CD4-positive, CD25-positive, alpha-beta regulatory T cell (primary cell): ENCODE data around the gene XKR3. TPM values are rescaled to one million over a fixed set of nuclear protein-coding genes. Genes with fewer than 3 reads are reported as not detected.
"Not testable (repeated sequence)": the region's sequence is repeated elsewhere in the genome, so short reads cannot be mapped to it uniquely, and the experiment has no call there.

Experiments
- ATAC-seq, 2 donors: fragments of 150-1000 bp; cut with Tn5 transposase; one replicate each; pipeline ENCODE4 v1.10.0; 2021; ENCODE audit warnings: low read depth in 2 of 2, moderate number of reproducible peaks in 2 of 2, moderate library complexity in 1 of 2
- DNase-seq, 3 donors: peaks; one replicate each; pipeline versions ENCODE4 v3.0.0 to v3.0.0-alpha.2; 2012 to 2022; ENCODE audit warnings: mixed read lengths in 1 of 3
- H3K27ac ChIP-seq: one replicate; pipeline ENCODE4 v1.7.0; 2013; ENCODE audit warnings: mild to moderate bottlenecking, low read length; ENCODE audit not compliant: insufficient read depth, poor library complexity, severe bottlenecking
- H3K27me3 ChIP-seq: one replicate; pipeline ENCODE4 v1.7.0; 2013; ENCODE audit warnings: low read length; ENCODE audit not compliant: control insufficient read depth, insufficient read depth
- H3K36me3 ChIP-seq: one replicate; pipeline ENCODE4 v1.7.0; 2013; ENCODE audit warnings: mild to moderate bottlenecking, low read length, moderate library complexity; ENCODE audit not compliant: control insufficient read depth, insufficient read depth
- H3K4me1 ChIP-seq: 2 replicates; pipeline ENCODE4 v1.7.0; 2013; ENCODE audit warnings: mild to moderate bottlenecking, low read length; ENCODE audit not compliant: insufficient read depth, control insufficient read depth, poor library complexity, severe bottlenecking
- H3K4me3 ChIP-seq: one replicate; pipeline ENCODE4 v1.7.0; 2013; ENCODE audit warnings: low read depth, mild to moderate bottlenecking, low read length, moderate library complexity
- H3K9me3 ChIP-seq, 2 experiments: 1 replicate in 1 of 2; 2 replicates in 1 of 2; pipeline ENCODE4 v1.7.0; 2013; ENCODE audit warnings: low read length in 2 of 2, mild to moderate bottlenecking in 1 of 2, moderate library complexity in 1 of 2; ENCODE audit not compliant: control insufficient read depth in 2 of 2
- H3K27ac Mint-ChIP-seq, 3 donors: one replicate each; pipeline ENCODE4 v1.8.0; 2020 to 2022; ENCODE audit warnings: mild to moderate bottlenecking in 3 of 3, mixed read lengths in 3 of 3, moderate library complexity in 2 of 3
- H3K27me3 Mint-ChIP-seq: one replicate; pipeline ENCODE4 v1.8.0; 2022; ENCODE audit warnings: mild to moderate bottlenecking, mixed read lengths
- H3K36me3 Mint-ChIP-seq: one replicate; pipeline ENCODE4 v1.8.0; 2020; ENCODE audit warnings: mixed read lengths
- H3K4me1 Mint-ChIP-seq, 4 donors: one replicate each; pipeline ENCODE4 v1.8.0; 2020 to 2022; ENCODE audit warnings: mixed read lengths in 4 of 4, mild to moderate bottlenecking in 1 of 4
- H3K4me3 Mint-ChIP-seq, 4 donors: one replicate each; pipeline ENCODE4 v1.8.0; 2020 to 2022; ENCODE audit warnings: mild to moderate bottlenecking in 4 of 4, mixed read lengths in 4 of 4, moderate library complexity in 3 of 4
- H3K9me3 Mint-ChIP-seq, 7 donors: one replicate each; pipeline ENCODE4 v1.8.0; 2020 to 2022; ENCODE audit warnings: mixed read lengths in 7 of 7, mild to moderate bottlenecking in 3 of 7, moderate library complexity in 2 of 7
- polyA plus RNA-seq, 4 donors: library from polyadenylated mRNA; unstranded; fragments of 300-500 nt; fragmentation: Illumina TruSeq; gene quantifications; one replicate each; pipeline ENCODE4 v1.2.3, GENCODE V29; 2021
- total RNA-seq: library from RNA; stranded (reverse); gene quantifications from one replicate; pipeline ENCODE4 v1.2.3, GENCODE V29; 2022

Gene XKR3
- total and polyA plus RNA-seq, 5 donors from 2014 or later: not detected

DNA sequence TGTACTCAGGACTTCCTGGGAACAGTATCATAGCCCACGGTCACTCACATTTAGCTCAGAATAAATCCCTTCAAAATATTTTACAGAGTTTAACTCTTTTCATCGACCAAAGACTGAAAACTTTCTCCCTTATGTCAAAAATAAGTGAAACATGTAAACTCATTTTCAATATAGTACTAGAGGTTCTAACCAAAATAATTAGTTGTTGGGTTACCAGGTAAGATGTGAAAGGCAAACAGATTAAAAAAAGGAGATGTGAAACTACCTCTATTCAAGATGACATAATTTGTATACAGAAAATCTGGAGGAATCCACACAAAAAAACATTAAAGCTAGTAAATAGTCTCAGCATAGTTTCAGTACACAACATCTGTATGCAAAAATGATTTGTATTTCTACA, 20.3 kb downstream of the XKR3 start:
- no peak for DNase-seq
- H3K9me3 ChIP-seq: no peaks in the 10 kb centered on the region

DNA sequence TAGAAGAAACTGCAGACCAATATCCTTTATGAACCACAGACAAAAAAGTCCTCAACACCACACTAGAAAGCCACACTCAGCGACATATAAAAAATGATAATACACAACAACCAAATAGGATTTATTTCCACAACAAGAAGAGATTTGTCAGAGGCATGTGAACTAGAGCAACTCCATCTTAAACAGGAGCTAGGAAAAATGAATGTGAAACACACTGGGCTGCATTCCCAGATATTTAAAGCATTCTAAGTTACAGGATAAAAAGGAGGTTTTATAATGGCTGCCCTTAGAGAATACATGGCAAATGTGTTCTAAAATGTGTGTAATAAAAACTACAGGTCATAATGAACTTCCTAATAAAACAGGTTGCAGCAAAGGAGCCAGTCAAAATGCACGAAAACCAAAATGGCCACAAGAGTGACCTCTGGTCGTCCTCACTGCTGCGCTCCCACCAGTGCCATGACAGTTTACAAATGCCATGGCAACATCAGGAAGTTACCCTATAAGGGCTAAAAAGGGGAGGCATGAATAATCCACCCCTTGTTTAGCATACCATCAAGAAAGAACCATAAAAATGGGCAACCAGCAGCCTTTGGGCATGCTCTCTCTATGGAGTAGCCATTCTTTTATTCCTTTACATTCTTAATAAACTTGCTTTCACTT, 21.8 kb downstream of the XKR3 start:
- no peak overlapping the region for H3K27ac ChIP-seq
- Mint-ChIP-seq H3K27ac (no peak overlapping the region), H3K4me3 (no peak overlapping the region), H3K4me1 (no peaks in the 10 kb centered on the region), H3K27me3 (no peaks in the 10 kb centered on the region), H3K36me3 (no peaks in the 10 kb centered on the region), H3K9me3 (peaks cover 0 to 5% (median 0%) of the 10 kb centered on the region in 7 donors)
- no peak overlapping the region for H3K4me3 ChIP-seq
- H3K27me3 ChIP-seq: no peaks in the 10 kb centered on the region
- H3K9me3 ChIP-seq: no peaks in the 10 kb centered on the region
- H3K36me3 ChIP-seq: no peaks in the 10 kb centered on the region
- DNase-seq (no peak), ATAC-seq (no peak)
- H3K4me1 ChIP-seq: no peaks in the 10 kb centered on the region

More for the DNA sequence above, 20.3 kb downstream of the XKR3 start:
- Histone ChIP-seq H3K4me3 (no peak overlapping the region), H3K36me3 (no peaks in the 10 kb centered on the region), H3K27me3 (no peaks in the 10 kb centered on the region), H3K27ac (no peak overlapping the region), H3K4me1 (no peaks in the 10 kb centered on the region)
- H3K36me3 Mint-ChIP-seq: no peaks in the 10 kb centered on the region
- no peaks in the 10 kb centered on the region for H3K27me3 Mint-ChIP-seq
- H3K4me3 Mint-ChIP-seq: no peak overlapping the region
- peaks cover 0 to 2% (median 0%) of the 10 kb centered on the region in 7 donors for H3K9me3 Mint-ChIP-seq
- no peaks in the 10 kb centered on the region for H3K4me1 Mint-ChIP-seq
- H3K27ac Mint-ChIP-seq: no peak overlapping the region
- no peak for ATAC-seq

DNA sequence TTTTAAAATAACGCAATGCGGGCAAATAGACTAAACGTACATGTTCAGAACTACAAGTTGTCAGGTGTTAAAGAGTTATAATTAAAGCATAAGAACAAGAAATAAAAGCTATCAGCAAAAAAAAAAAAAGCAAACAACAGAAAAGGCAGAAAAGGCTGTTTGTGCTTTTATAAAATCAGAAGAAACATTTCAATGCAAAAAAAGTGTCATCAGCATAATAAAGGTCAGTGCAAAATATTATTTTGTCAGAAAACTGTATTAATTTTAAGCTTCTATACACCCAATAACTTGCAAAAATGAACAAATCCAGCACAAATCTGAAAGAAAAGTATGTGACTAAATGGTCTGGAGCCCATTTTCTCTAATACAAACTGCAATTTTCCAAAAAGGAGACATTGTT, 23.6 kb downstream of the XKR3 start:
- Histone ChIP-seq H3K9me3 (no peaks in the 10 kb centered on the region), H3K27me3 (no peaks in the 10 kb centered on the region), H3K4me3 (no peak overlapping the region), H3K27ac (no peak overlapping the region), H3K4me1 (no peaks in the 10 kb centered on the region), H3K36me3 (no peaks in the 10 kb centered on the region)
- Mint-ChIP-seq H3K36me3 (no peaks in the 10 kb centered on the region), H3K27me3 (no peaks in the 10 kb centered on the region), H3K4me3 (no peak overlapping the region), H3K9me3 (peaks cover 0 to 7% (median 0%) of the 10 kb centered on the region in 7 donors), H3K4me1 (no peaks in the 10 kb centered on the region), H3K27ac (no peak overlapping the region)
- no peak for DNase-seq
- no peak for ATAC-seq

DNA sequence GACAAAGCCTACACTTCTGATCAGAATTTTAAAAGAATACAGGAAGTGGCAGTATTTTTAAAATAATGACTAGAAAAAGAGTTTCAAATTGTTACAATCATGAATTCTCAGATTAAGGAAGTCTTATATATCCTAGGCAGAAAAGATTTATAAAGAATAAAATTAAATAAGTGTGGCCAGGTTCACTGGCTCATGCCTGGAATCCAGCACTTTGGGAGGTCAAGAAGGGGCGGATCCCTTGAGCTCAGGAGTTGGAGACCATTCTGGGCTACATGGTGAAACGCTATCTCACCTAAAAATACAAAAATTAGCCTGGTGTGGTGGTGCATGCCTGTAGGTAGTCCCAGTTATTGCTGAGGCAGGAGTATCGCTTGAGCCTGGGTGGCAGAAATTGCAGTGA, 24.1 kb downstream of the XKR3 start:
- Histone ChIP-seq H3K27ac (no peak overlapping the region), H3K4me1 (no peaks in the 10 kb centered on the region), H3K4me3 (no peak overlapping the region), H3K27me3 (no peaks in the 10 kb centered on the region), H3K9me3 (no peaks in the 10 kb centered on the region), H3K36me3 (no peaks in the 10 kb centered on the region)
- no peak overlapping the region for H3K4me3 Mint-ChIP-seq
- H3K27ac Mint-ChIP-seq: no peak overlapping the region
- H3K4me1 Mint-ChIP-seq: no peaks in the 10 kb centered on the region
- DNase-seq: no peak
- H3K27me3 Mint-ChIP-seq: no peaks in the 10 kb centered on the region
- no peak for ATAC-seq
- H3K36me3 Mint-ChIP-seq: no peaks in the 10 kb centered on the region
- peaks cover 0 to 7% (median 0%) of the 10 kb centered on the region in 7 donors for H3K9me3 Mint-ChIP-seq

DNA sequence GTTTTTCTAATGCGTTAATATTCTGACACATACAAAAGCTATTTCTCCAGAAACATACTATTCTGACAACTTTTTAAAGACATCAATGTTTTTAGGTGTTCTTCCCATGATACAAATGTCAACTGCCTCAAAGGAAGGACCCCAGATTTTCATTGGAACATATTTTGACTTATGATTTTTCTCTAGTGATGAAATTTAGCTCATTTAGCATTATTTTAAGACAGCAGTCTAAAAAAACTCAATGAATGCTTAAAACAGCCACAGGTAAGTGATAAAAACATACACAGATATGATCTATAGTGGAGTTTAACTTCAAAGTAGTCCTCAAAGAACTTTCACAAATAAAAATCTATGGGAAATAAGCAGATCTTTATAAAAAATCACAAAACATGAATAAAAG, 24.9 kb downstream of the XKR3 start:
- H3K9me3 ChIP-seq: no peaks in the 10 kb centered on the region
- no peak overlapping the region for H3K27ac Mint-ChIP-seq
- no peak overlapping the region for H3K4me3 Mint-ChIP-seq
- H3K27me3 Mint-ChIP-seq: no peaks in the 10 kb centered on the region
- H3K9me3 Mint-ChIP-seq: peaks cover 0 to 7% (median 0%) of the 10 kb centered on the region in 7 donors
- no peaks in the 10 kb centered on the region for H3K27me3 ChIP-seq
- no peaks in the 10 kb centered on the region for H3K4me1 Mint-ChIP-seq
- H3K27ac ChIP-seq: no peak overlapping the region
- DNase-seq (no peak), ATAC-seq (no peak)
- no peaks in the 10 kb centered on the region for H3K4me1 ChIP-seq
- H3K36me3 ChIP-seq: no peaks in the 10 kb centered on the region
- H3K4me3 ChIP-seq: no peak overlapping the region
- H3K36me3 Mint-ChIP-seq: no peaks in the 10 kb centered on the region

DNA sequence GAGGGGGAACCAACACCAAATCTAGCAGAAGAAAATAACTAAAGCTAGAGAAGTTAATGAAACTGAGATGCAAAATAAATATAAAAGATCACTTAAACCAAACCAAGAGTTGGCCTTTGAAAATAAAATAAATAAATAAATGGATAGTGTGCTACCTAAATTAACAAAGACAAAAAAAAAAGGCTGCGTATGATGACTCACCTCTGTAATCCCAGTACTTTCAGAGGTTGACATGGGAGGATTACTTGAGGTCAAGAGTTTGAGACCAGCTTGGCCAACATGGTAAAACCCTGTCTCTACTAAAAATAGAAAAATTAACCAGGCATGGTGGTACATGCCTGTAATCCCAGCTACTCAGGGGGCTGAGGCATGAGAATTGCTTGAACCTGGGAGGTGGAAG, 29.7 kb downstream of the XKR3 start:
- not testable (repeated sequence) for H3K4me1 Mint-ChIP-seq, H3K27me3 Mint-ChIP-seq, H3K27me3 ChIP-seq, H3K9me3 Mint-ChIP-seq, H3K36me3 Mint-ChIP-seq, H3K27ac ChIP-seq, H3K27ac Mint-ChIP-seq, H3K4me3 Mint-ChIP-seq, H3K4me1 ChIP-seq, H3K9me3 ChIP-seq, H3K4me3 ChIP-seq, ATAC-seq, DNase-seq, H3K36me3 ChIP-seq

DNA sequence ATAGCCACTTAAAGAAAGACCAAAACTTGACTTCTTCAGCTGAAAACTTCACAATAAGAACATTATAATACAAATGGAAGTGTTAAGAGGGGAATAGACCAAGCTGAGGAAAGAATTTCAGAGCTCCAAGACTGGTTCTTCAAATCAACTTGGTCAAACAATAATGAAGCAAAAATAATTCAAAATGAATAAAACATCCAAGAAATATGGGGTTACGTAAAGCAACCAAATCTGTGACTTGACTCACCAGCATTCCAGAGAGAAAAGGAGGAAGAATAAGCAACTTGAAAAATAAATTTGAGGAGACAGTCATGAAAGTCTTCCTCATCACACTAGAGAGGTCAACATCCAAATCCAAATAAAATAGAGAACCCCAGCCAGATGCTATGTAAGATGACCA, 31.4 kb downstream of the XKR3 start:
- H3K9me3 ChIP-seq: no peaks in the 10 kb centered on the region

DNA sequence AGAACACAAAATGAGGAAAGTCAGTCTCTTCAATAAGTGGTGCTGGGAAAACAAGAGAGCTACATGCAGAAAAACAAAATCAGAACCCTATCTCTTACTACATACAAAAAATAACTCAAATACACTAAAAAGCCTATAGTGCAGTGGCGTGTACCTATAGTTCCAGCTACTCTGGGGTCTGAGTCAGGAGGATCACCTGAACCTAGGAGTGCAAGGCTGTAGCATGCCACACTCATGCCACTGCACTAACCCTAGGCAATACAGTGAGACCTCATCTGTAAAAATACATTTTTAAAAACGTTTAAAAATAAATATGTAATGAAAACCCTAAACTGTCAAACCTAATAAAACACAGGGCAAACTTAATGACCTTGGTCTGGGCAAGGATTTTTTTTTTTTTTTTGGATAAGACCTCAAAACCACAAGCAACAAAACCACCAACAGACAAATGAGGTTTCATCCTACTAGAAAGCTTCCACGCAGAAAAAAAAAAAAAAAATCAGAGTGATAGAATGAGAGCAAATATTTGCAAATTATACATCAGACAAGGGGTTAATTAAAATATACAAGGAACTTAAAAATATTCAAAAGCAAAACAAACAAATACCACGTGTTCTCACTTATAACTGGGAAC, 35.2 kb downstream of the XKR3 start:
- H3K27me3 Mint-ChIP-seq: peaks cover 5% of the 10 kb centered on the region
- no peak overlapping the region for H3K4me3 ChIP-seq
- H3K4me1 ChIP-seq: no peaks in the 10 kb centered on the region
- no peak overlapping the region for H3K27ac Mint-ChIP-seq
- no peaks in the 10 kb centered on the region for H3K27me3 ChIP-seq
- H3K36me3 Mint-ChIP-seq: no peaks in the 10 kb centered on the region
- ATAC-seq (no peak), DNase-seq (no peak)
- H3K4me3 Mint-ChIP-seq: no peak overlapping the region
- no peaks in the 10 kb centered on the region for H3K4me1 Mint-ChIP-seq
- peaks cover 0 to 6% (median 0%) of the 10 kb centered on the region in 7 donors for H3K9me3 Mint-ChIP-seq
- H3K27ac ChIP-seq: no peak overlapping the region
- H3K9me3 ChIP-seq: no peaks in the 10 kb centered on the region
- no peaks in the 10 kb centered on the region for H3K36me3 ChIP-seq

More for the DNA sequence above, 31.4 kb downstream of the XKR3 start:
- Mint-ChIP-seq H3K36me3 (no peaks in the 10 kb centered on the region), H3K4me1 (no peaks in the 10 kb centered on the region), H3K27me3 (peaks cover 5% of the 10 kb centered on the region), H3K4me3 (no peak overlapping the region), H3K9me3 (peaks cover 0 to 6% (median 1%) of the 10 kb centered on the region in 7 donors), H3K27ac (no peak overlapping the region)
- Histone ChIP-seq H3K27ac (no peak overlapping the region), H3K4me3 (no peak overlapping the region), H3K4me1 (no peaks in the 10 kb centered on the region), H3K36me3 (no peaks in the 10 kb centered on the region), H3K27me3 (no peaks in the 10 kb centered on the region)
- no peak for DNase-seq
- no peak for ATAC-seq
